NCI-H1048 (cell line): ENCODE results near the gene INSC.

ENCODE experiments used
- DNase-seq: peaks from one replicate; lab custom pipeline; 2025; lab: John Stamatoyannopoulos, UW

INSC gene

DNA sequence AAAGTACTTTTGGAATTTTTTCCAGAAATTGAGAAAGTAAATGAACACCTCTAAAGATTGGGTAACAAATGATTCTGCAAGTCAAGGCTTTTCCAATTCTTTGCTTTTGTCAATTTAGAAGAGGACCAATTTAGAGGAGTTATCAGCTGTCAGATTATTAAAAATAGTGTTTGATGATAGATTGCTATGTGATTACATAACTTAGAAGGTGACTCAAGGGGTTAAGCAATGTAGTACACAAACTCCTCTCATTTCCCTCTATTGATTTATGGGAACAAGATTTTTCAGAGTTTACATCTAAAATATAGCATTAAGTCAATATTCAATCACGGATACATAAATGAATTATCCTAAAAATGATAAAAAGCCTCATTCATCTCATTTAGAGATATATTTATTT, 70.3 kb downstream of the INSC start:
- DNase-seq: no peak

DNA sequence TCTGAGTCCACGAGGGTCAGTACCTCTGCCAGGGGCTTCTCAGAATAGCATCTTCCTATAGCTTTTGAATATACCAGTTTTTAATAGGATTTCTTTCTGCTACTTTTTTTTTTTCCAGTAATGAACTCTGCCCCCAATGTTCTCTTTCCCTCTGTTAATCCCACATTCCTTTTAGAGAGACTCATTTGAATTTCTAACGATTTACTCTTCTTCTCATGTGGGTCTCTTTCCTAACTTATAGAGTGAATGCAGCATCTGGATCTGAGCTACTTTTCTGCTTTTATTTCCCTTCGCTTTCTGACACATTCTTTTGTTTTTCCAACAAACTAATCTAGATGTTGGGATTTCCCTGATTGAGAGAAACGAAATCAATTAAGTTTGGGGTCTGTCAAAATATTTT, 71.4 kb downstream of the INSC start:
- no peak for DNase-seq

- DNase-seq: no peak
Measured at GRCh38 chr11:15189189-15189588, 74.5 kb downstream of the INSC start.

- no peak for DNase-seq
Measured at GRCh38 chr11:15189641-15190365, 75.1 kb downstream of the INSC start.

DNA sequence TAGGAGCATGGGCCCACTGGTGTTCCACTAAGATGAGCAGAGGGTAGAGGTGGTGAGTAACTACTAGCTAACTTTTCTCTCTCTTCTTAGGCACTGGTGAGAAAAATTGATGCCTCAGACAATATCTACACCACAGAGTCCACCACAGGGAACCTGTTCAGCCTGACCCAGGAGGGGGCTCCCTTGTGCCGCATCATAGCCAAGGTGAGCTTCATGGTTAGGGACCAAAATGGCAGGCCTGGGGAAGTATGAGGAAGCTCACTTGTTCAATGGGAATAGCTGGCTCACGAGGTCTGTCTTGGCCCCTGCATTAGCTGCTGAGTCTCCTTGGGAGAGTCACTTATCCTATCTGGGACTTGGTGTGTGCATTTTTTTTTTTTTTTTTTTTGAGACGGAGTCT, 75.9 kb downstream of the INSC start:
- no peak for DNase-seq

- DNase-seq: no peak
Measured at GRCh38 chr11:15192005-15192556, 77.4 kb downstream of the INSC start.

DNA sequence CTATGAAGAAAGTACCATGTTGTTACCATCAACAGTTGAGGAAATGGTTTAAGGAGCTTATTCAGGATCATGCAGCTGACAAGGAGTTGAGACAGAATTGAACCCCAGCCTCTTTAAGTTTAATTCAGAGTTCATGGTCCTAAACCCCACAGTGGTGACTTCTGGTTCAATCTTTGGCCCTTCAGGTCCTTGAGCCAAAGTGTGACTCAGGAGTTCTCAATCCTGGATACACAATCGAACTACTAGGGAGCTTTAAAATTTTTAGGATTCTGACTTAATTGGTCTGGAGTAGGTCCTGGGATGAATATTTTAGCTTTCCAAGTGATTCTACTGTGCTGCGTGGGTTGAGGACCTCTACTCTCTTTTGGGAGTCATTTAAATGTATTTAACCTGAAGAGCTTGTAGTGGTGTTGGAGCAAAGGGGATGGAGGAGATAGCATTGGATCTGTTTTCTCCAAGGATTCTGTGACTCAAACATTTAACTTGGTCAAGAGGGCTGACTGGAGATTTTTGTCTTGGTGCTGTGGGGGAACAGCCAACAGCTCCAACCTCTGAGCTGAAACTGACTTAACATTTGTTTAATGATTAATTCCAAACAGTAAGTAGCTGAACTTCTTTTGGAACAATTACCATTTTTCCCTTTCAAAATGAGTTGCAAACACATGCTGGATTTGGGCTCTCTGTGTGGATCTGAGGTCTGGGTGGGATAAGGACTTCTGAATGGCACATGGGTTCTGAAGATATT, 80.1 kb downstream of the INSC start:
- no peak for DNase-seq

GRCh38 chr11:15195454-15196200, 80.9 kb downstream of the INSC start:
- no peak for DNase-seq

DNA sequence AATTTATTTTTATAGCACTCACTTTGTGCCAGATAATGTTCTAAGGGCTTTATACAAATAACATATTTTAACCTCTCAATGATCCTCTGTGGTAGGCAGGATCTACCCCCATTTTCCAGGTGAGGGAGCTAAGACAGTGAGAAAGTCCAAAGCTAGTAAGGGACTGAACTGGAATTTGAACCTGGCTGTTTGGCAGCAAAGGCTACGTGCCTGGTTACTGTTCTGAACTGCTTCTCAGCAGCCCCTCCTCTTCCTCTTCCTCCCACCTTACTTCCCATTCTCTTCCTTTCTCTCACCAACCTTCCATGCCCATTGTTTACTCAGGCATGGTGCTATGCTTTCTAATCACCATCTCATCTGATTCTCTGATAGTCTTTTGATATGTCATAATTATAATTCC, 82.0 kb downstream of the INSC start:
- DNase-seq: no peak

DNA sequence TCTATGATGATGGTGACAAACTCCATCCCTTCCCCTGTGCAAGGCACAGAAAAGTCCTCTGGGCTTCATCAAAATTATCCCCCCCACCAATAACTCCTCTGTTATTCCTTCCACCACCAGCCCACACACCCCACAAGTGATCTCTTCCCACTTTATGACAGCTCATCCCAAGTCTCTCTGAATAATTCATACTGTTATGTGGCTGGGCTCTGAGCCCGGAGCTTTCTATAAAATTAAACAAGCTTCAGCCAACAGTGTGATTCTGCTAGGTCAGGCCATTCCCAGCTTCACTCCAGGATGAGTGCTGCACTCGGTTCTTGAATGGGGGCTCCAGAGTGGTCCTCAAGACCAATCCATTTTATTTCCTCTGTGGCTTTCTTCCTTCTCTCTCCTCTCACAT, 83.0 kb downstream of the INSC start:
- no peak for DNase-seq

DNA sequence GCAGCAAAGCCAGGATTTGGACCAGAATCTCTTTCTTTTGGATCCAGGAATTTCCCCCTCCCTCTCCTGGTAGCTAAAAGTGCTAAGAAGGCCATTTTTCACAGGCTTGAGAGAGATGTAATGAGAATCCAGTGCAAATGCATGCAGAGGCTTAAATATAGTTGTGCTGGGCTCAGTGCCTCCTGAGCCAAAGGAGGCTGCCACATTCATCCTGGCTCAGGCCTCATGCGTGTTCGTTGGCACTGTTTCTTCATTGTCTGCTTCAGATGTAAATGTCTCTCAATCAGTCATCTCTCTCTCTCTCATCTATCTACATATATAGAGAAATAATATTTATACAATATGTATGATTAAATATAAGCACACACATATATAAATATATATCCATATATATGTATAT, 83.6 kb downstream of the INSC start:
- DNase-seq: no peak

- DNase-seq: no peak
Measured at GRCh38 chr11:15199693-15200092, 85.0 kb downstream of the INSC start.

GRCh38 chr11:15200696-15201095, 86.0 kb downstream of the INSC start:
- no peak for DNase-seq

DNA sequence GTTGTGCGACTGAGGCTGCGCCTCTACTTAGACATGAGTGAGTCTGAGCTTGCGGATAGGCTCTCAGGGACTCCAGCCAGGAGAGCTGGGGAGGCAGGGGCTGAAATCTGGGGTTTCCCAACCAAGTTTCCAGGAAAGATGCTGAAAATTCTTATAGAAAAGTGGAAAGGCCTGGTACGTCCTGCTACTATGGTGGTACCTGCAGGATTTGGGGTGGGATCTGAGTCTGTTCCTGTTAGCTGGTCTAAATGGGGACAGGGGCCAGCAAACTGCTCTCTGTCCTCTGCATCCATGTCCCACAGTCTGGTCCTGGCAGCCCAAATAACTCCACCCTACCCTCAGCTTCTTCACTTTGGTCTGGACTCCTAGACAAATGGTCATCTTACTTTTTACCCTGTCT, 86.9 kb downstream of the INSC start:
- DNase-seq: no peak

DNA sequence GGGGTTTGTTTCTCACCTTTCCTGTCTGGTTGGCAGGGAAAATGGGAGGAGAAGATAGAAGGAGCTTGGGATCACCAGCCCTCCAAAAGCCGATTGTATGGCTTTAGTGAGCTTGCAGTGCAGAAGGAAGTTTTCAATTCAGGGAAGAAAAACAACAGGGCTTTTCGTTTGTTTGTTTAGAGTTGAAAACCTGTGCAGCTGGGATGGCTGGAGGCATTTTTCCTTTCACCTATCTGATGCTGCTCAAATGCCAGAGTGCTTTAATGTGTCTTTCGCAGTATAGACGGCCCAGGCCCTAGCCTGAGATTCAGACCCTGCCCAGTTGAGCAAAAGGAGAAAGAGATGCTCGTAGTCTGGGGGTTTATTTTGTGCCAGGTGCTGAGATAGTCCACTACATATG, 87.9 kb downstream of the INSC start:
- DNase-seq: no peak

DNA sequence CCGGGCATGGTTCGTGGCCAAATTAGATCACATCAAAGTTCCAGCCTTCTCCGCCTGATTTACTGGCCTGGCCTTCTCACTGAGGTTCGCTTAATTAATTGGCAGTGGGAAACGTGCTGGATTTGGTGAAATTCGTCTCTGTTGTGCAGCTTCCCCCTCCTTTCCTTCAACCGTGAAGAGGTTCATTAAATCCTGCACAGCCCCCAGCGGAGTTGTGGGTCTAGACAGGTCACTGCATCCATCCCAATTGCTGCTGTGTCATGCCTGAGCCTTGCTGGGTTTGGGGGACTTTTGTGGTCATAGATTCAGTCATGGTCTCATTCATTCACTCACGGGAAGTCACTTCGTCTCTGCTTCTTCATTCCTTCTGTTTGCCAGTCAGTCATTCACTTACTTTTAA, 90.0 kb downstream of the INSC start:
- DNase-seq: no peak

- no peak for DNase-seq
Measured at GRCh38 chr11:15206791-15207190, 92.1 kb downstream of the INSC start.

DNA sequence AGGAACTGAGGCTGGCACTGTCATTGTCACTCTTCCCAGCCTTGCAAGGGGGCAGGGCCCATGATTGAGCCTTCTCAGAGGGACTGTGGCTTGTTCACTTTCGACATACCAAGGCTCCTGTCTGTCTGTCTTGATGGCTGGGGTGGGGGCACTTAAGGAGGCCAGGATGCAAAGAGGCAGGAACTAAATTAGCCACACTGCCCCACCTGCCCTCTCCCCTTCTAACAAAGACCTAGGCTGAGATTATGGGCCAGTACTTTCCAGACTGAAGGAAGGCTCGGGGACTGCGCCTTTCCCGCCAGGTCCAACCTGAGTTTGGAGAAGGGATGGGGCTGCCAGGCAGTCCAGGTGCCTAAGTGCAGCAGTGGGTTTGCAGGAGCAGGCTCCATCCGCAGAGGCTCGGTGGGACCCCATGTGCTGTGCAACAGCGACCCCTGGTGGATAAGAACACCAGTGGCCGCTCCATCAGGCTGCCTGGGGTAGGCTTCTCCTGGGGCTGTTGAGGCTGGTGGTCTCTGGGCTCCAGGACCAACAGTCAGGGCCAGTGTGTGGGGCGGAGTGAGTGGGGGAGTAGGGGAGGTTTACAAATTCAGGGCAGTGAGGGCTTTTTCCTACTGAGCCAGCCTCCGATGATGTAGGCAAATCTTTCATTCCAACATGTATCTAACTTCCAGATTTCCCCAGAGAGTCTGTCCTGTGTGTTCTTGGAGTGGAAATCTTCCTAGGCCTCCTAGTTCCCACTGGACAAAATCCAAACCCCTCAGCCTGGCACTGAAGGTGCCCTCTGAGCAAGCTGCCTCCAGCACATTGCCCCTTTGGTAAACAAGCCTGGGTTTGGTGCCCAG, 93.9 kb downstream of the INSC start:
- DNase-seq: peak; percentile 48

DNA sequence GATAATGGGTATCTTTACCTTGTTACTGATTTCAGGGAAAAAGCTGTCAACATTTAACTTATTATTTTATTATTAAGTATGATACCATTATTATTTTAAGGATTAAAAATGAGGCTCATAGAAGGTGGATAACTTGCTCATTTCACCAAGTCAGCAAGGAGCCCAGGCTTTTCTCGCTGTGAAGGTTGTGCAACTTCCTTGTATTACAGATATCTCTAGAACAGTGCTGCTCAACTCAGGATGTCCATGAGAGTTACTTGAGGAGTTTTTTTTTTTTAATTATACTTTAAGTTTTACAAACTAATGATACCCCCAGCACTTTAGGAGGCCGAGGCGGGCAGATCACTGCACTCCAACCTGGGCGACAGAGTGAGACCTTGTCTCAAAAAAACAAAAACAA, 98.2 kb downstream of the INSC start:
- DNase-seq: no peak

- DNase-seq: no peak
Measured at GRCh38 chr11:15213471-15214231, 98.9 kb downstream of the INSC start.

DNA sequence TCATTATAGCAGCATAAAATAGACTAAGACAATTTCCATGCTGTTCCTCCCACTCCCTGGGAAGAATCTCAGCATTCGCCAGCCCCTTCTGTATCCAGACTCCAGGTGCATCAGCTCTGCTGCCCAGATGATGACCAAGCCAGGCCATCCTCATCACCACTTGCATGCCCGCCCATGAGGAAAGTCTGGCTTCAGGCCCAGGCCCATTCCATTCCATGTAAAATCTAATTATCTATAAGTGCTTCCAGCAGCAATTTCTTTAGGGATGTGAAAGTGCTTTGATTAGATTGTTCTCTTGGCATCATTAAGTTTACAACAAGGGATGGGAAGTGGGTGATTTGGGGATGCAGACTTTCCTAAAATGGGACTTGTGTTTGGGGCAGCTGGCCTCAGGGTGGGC, 100.3 kb downstream of the INSC start:
- no peak for DNase-seq
